ENCODE measurements around the gene THSD4.

DNA sequence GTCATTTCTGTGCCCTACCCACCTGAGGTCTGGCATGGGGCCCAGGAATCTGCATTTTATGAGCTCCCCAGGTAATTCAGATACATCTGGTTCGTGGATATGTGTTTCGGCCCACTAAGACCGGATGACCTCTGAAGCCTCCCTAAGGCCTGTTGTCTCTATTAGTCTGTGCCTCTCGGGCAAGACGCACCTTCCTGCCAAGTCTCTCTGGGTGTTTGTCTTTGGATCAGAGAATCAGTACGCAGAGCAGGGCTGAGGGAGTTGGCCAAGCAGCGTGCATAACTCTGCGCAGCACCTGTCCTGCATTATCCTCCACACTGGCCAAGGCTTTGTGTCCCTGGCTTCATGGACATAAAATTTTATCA, 181.0 kb downstream of the THSD4 start:
- no peak for TF ChIP-seq CCAR2 (IDR thresholded peaks at IDR 0.05; ENCODE audit: low read depth, low read length)
- TF ChIP-seq, protein P1, sequence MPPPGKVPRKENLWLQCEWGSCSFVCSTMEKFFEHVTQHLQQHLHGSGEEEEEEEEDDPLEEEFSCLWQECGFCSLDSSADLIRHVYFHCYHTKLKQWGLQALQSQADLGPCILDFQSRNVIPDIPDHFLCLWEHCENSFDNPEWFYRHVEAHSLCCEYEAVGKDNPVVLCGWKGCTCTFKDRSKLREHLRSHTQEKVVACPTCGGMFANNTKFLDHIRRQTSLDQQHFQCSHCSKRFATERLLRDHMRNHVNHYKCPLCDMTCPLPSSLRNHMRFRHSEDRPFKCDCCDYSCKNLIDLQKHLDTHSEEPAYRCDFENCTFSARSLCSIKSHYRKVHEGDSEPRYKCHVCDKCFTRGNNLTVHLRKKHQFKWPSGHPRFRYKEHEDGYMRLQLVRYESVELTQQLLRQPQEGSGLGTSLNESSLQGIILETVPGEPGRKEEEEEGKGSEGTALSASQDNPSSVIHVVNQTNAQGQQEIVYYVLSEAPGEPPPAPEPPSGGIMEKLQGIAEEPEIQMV (tag; conservative IDR thresholded peaks at IDR 0.05; ENCODE audit: low read depth): no peak
- TF ChIP-seq, protein P2, sequence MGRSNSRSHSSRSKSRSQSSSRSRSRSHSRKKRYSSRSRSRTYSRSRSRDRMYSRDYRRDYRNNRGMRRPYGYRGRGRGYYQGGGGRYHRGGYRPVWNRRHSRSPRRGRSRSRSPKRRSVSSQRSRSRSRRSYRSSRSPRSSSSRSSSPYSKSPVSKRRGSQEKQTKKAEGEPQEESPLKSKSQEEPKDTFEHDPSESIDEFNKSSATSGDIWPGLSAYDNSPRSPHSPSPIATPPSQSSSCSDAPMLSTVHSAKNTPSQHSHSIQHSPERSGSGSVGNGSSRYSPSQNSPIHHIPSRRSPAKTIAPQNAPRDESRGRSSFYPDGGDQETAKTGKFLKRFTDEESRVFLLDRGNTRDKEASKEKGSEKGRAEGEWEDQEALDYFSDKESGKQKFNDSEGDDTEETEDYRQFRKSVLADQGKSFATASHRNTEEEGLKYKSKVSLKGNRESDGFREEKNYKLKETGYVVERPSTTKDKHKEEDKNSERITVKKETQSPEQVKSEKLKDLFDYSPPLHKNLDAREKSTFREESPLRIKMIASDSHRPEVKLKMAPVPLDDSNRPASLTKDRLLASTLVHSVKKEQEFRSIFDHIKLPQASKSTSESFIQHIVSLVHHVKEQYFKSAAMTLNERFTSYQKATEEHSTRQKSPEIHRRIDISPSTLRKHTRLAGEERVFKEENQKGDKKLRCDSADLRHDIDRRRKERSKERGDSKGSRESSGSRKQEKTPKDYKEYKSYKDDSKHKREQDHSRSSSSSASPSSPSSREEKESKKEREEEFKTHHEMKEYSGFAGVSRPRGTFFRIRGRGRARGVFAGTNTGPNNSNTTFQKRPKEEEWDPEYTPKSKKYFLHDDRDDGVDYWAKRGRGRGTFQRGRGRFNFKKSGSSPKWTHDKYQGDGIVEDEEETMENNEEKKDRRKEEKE (IDR thresholded peaks at IDR 0.05; ENCODE audit: borderline replicate concordance in 1 of 2, control insufficient read depth in 1 of 2, low read depth in 2 of 2, low read length in 1 of 2): no peak
- TF ChIP-seq, protein P3, sequence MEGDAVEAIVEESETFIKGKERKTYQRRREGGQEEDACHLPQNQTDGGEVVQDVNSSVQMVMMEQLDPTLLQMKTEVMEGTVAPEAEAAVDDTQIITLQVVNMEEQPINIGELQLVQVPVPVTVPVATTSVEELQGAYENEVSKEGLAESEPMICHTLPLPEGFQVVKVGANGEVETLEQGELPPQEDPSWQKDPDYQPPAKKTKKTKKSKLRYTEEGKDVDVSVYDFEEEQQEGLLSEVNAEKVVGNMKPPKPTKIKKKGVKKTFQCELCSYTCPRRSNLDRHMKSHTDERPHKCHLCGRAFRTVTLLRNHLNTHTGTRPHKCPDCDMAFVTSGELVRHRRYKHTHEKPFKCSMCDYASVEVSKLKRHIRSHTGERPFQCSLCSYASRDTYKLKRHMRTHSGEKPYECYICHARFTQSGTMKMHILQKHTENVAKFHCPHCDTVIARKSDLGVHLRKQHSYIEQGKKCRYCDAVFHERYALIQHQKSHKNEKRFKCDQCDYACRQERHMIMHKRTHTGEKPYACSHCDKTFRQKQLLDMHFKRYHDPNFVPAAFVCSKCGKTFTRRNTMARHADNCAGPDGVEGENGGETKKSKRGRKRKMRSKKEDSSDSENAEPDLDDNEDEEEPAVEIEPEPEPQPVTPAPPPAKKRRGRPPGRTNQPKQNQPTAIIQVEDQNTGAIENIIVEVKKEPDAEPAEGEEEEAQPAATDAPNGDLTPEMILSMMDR (IDR thresholded peaks at IDR 0.05 in 2 of 3, conservative IDR thresholded peaks at IDR 0.05 in 1 of 3; ENCODE audit: insufficient read depth in 2 of 3, low read depth in 1 of 3, low read length in 3 of 3): no peak
- no peak for TF ChIP-seq RCOR1 (IDR thresholded peaks at IDR 0.05; ENCODE audit: borderline replicate concordance in 1 of 2, low read depth in 2 of 2, low read length in 2 of 2)
- TF ChIP-seq, protein P4, sequence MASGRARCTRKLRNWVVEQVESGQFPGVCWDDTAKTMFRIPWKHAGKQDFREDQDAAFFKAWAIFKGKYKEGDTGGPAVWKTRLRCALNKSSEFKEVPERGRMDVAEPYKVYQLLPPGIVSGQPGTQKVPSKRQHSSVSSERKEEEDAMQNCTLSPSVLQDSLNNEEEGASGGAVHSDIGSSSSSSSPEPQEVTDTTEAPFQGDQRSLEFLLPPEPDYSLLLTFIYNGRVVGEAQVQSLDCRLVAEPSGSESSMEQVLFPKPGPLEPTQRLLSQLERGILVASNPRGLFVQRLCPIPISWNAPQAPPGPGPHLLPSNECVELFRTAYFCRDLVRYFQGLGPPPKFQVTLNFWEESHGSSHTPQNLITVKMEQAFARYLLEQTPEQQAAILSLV (tag; IDR thresholded peaks at IDR 0.05): no peak
- no peak for TF ChIP-seq SRSF9 (IDR thresholded peaks at IDR 0.05; ENCODE audit: borderline replicate concordance, low read depth, low read length)
- TF ChIP-seq POLR2A (conservative IDR thresholded peaks at IDR 0.05): no peak
- TF ChIP-seq, protein P5, sequence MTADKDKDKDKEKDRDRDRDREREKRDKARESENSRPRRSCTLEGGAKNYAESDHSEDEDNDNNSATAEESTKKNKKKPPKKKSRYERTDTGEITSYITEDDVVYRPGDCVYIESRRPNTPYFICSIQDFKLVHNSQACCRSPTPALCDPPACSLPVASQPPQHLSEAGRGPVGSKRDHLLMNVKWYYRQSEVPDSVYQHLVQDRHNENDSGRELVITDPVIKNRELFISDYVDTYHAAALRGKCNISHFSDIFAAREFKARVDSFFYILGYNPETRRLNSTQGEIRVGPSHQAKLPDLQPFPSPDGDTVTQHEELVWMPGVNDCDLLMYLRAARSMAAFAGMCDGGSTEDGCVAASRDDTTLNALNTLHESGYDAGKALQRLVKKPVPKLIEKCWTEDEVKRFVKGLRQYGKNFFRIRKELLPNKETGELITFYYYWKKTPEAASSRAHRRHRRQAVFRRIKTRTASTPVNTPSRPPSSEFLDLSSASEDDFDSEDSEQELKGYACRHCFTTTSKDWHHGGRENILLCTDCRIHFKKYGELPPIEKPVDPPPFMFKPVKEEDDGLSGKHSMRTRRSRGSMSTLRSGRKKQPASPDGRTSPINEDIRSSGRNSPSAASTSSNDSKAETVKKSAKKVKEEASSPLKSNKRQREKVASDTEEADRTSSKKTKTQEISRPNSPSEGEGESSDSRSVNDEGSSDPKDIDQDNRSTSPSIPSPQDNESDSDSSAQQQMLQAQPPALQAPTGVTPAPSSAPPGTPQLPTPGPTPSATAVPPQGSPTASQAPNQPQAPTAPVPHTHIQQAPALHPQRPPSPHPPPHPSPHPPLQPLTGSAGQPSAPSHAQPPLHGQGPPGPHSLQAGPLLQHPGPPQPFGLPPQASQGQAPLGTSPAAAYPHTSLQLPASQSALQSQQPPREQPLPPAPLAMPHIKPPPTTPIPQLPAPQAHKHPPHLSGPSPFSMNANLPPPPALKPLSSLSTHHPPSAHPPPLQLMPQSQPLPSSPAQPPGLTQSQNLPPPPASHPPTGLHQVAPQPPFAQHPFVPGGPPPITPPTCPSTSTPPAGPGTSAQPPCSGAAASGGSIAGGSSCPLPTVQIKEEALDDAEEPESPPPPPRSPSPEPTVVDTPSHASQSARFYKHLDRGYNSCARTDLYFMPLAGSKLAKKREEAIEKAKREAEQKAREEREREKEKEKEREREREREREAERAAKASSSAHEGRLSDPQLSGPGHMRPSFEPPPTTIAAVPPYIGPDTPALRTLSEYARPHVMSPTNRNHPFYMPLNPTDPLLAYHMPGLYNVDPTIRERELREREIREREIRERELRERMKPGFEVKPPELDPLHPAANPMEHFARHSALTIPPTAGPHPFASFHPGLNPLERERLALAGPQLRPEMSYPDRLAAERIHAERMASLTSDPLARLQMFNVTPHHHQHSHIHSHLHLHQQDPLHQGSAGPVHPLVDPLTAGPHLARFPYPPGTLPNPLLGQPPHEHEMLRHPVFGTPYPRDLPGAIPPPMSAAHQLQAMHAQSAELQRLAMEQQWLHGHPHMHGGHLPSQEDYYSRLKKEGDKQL (CRISPR knock-in tag; IDR thresholded peaks at IDR 0.05; ENCODE audit: borderline replicate concordance): no peak
- no peak for TF ChIP-seq NFYB (IDR thresholded peaks at IDR 0.05; ENCODE audit: extremely low read depth, insufficient read length)
- TF ChIP-seq CBX3 (IDR thresholded peaks at IDR 0.05; ENCODE audit: borderline replicate concordance in 1 of 2, low read length in 2 of 2): no peak
